ENCODE data around the gene PRDM7. TPM values are rescaled to one million over a fixed set of nuclear protein-coding genes. Genes with fewer than 3 reads are reported as not detected.
A peak's percentile ranks its signal among the peaks of the same experiment; 100 is the strongest.

PRDM7 gene
- total RNA-seq, 2 experiments from 2014 or later, result not detected

GRCh38 chr16:90018652-90019542 lies 58.2 kb downstream of the PRDM7 start, which contains the start of gene DBNDD1:
Gene DBNDD1 (minus strand): TSS chr16:90019456. CDS start chr16:90019341, 115 bp downstream.
- Mint-ChIP-seq H3K27me3 (peaks cover 7% of the 10 kb centered on the region), H3K4me1 (ENCODE audit: low read depth) (peaks cover 11% of the 10 kb centered on the region), H3K27ac (no peak within 1 kb of the TSS), H3K4me3 (peak within 1 kb of the TSS; percentile 62), H3K9me3 (peaks cover 4% of the 10 kb centered on the region), H3K36me3 (ENCODE audit: low read depth) (peaks cover 2% of the 10 kb centered on the region)
- DNase-seq (no peak), ATAC-seq (no peak)
- no peak for TF ChIP-seq CTCF (IDR thresholded peaks at IDR 0.05)
- intact Hi-C loops (cut with micrococcal nuclease), result no loop called here
- CTCF ChIA-PET, result interaction anchor here (1.1 to 1.8 kb wide), 2 partner anchors 18 to 19 kb away, joined by 3 to 5 read pairs; no protein-coding TSS in a partner anchor
- POLR2A ChIA-PET, result no interaction called here

- DNase-seq (no peak), ATAC-seq (no peak)
- Mint-ChIP-seq H3K4me3 (peak overlapping the region; percentile 62), H3K36me3 (ENCODE audit: low read depth) (peaks cover 2% of the 10 kb centered on the region), H3K4me1 (ENCODE audit: low read depth) (peaks cover 11% of the 10 kb centered on the region), H3K9me3 (peaks cover 4% of the 10 kb centered on the region), H3K27ac (no peak overlapping the region), H3K27me3 (peaks cover 9% of the 10 kb centered on the region)
- no peak for TF ChIP-seq CTCF (IDR thresholded peaks at IDR 0.05)
- POLR2A ChIA-PET, result no interaction called here
- CTCF ChIA-PET, result interaction anchor here (1.8 kb wide), 1 partner anchor 19 kb away, joined by 5 read pairs; no protein-coding TSS in a partner anchor
- intact Hi-C loops (cut with micrococcal nuclease), result no loop called here
Observed at GRCh38 chr16:90018297-90018651, 58.9 kb downstream of the PRDM7 start.

GRCh38 chr16:90016339-90016950 lies 60.7 kb downstream of the PRDM7 start:
- intact Hi-C loops (cut with micrococcal nuclease), result no loop called here
- Mint-ChIP-seq H3K36me3 (ENCODE audit: low read depth) (no peaks in the 10 kb centered on the region), H3K9me3 (no peaks in the 10 kb centered on the region), H3K27ac (no peak overlapping the region), H3K4me3 (no peak overlapping the region), H3K27me3 (peaks cover 9% of the 10 kb centered on the region), H3K4me1 (ENCODE audit: low read depth) (peaks cover 4% of the 10 kb centered on the region)
- DNase-seq (no peak), ATAC-seq (no peak)
- ChIA-PET CTCF (no interaction called here), POLR2A (no interaction called here)
- TF ChIP-seq CTCF (IDR thresholded peaks at IDR 0.05), result no peak

- H3K4me1 Mint-ChIP-seq (ENCODE audit: low read depth), result no peaks in the 10 kb centered on the region
- no peaks in the 10 kb centered on the region for H3K36me3 Mint-ChIP-seq (ENCODE audit: low read depth)
- ChIA-PET CTCF (no interaction called here), POLR2A (no interaction called here)
- intact Hi-C loops (cut with micrococcal nuclease), result no loop called here
- no peak for DNase-seq
- H3K27me3 Mint-ChIP-seq, result peaks cover 9% of the 10 kb centered on the region
- no peak overlapping the region for H3K27ac Mint-ChIP-seq
- no peak for ATAC-seq
- no peak for TF ChIP-seq CTCF (IDR thresholded peaks at IDR 0.05)
- no peak overlapping the region for H3K4me3 Mint-ChIP-seq
- no peaks in the 10 kb centered on the region for H3K9me3 Mint-ChIP-seq
Observed at GRCh38 chr16:90015586-90016338, 61.4 kb downstream of the PRDM7 start.

Measured in activated CD8-positive, alpha-beta T cell treated with anti-CD3 and anti-CD28 coated beads for 36 hours (primary cell).